Measurements from ENCODE around the gene ACR.

- TF ChIP-seq, protein P1, sequence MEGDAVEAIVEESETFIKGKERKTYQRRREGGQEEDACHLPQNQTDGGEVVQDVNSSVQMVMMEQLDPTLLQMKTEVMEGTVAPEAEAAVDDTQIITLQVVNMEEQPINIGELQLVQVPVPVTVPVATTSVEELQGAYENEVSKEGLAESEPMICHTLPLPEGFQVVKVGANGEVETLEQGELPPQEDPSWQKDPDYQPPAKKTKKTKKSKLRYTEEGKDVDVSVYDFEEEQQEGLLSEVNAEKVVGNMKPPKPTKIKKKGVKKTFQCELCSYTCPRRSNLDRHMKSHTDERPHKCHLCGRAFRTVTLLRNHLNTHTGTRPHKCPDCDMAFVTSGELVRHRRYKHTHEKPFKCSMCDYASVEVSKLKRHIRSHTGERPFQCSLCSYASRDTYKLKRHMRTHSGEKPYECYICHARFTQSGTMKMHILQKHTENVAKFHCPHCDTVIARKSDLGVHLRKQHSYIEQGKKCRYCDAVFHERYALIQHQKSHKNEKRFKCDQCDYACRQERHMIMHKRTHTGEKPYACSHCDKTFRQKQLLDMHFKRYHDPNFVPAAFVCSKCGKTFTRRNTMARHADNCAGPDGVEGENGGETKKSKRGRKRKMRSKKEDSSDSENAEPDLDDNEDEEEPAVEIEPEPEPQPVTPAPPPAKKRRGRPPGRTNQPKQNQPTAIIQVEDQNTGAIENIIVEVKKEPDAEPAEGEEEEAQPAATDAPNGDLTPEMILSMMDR (conservative IDR thresholded peaks at IDR 0.05): peak; percentile 91
- no peak for TF ChIP-seq EZH2 (IDR thresholded peaks at IDR 0.05; ENCODE audit: low read depth)
Measured at GRCh38 chr22:50731811-50732624, 6.0 kb upstream of the ACR start.

All from PC-9 (cell line).